Dermis microvascular lymphatic vessel endothelial cell (primary cell): ENCODE measurements around the gene CTRL. TPM values are rescaled to one million over a fixed set of nuclear protein-coding genes. Genes with fewer than 3 reads are reported as not detected.
A peak's percentile ranks its signal among the peaks of the same experiment; 100 is the strongest.
"Not testable (repeated sequence)": the region's sequence is repeated elsewhere in the genome, so short reads cannot be mapped to it uniquely, and the experiment has no call there.

Experiments used
- DNase-seq, 2 donors: peaks; one replicate each; pipeline versions ENCODE4 v3.0.0 to v3.0.0-alpha.2; 2010; ENCODE audit warnings: low read depth in 2 of 2
- total RNA-seq: library from RNA; depleted of rRNA; stranded (reverse); fragments of >200 nt; gene quantifications from 2 replicates; pipeline ENCODE4 v1.2.1, GENCODE V29; 2014

CTRL gene
- 0.25 and 0.26 TPM in 2 replicates for total RNA-seq

GRCh38 chr16:67931712-67932461 lies at the start of gene CTRL:
Gene CTRL (minus strand): TSS chr16:67931862. CDS start chr16:67931852, 10 bp downstream.
- DNase-seq: no peak

- DNase-seq: no peak
These were observed 48.5 kb upstream of the CTRL start, which contains the start of gene DPEP3 for GRCh38 chr16:67979955-67980678. Gene DPEP3 (minus strand): TSS chr16:67980499. CDS start chr16:67980380, 119 bp downstream.

GRCh38 chr16:67977469-67978227 lies 46.0 kb upstream of the CTRL start:
- no peak for DNase-seq

GRCh38 chr16:67977005-67977404 lies 45.3 kb upstream of the CTRL start:
- DNase-seq: no peak

- no peak for DNase-seq
These were observed 44.5 kb upstream of the CTRL start for GRCh38 chr16:67976205-67976604.

GRCh38 chr16:67975321-67976105 lies 43.9 kb upstream of the CTRL start:
- DNase-seq: no peak

- not testable (repeated sequence) for DNase-seq
These were observed 40.6 kb upstream of the CTRL start for GRCh38 chr16:67972285-67972684.

- DNase-seq: no peak
These were observed 39.4 kb upstream of the CTRL start for GRCh38 chr16:67971111-67971510.

GRCh38 chr16:67969254-67970039 lies 37.8 kb upstream of the CTRL start:
- no peak for DNase-seq

- peak; percentile 51 to 84 for DNase-seq
These were observed 37.0 kb upstream of the CTRL start, which contains the start of gene SLC12A4 for GRCh38 chr16:67968400-67969253. Gene SLC12A4 (minus strand): TSS chr16:67968637. CDS start chr16:67968553, 84 bp downstream.

GRCh38 chr16:67967958-67968399 lies 36.3 kb upstream of the CTRL start:
- peak in 1 of 2 donors; percentile 56 for DNase-seq

- DNase-seq: peak; percentile 21 to 62
These were observed 35.7 kb upstream of the CTRL start for GRCh38 chr16:67967183-67967957.

- DNase-seq: peak in 1 of 2 donors; percentile 32
These were observed 35.0 kb upstream of the CTRL start for GRCh38 chr16:67966549-67967182.

- peak in 1 of 2 donors; percentile 21 for DNase-seq
These were observed 34.2 kb upstream of the CTRL start for GRCh38 chr16:67965668-67966548.

- DNase-seq: no peak
These were observed 32.9 kb upstream of the CTRL start for GRCh38 chr16:67964477-67965131.

- no peak for DNase-seq
These were observed 32.1 kb upstream of the CTRL start for GRCh38 chr16:67963662-67964321.
